Parathyroid adenoma (tissue), 2 donors: ENCODE data around the gene SAMD4A.

Experiments used
- H2AFZ ChIP-seq: fragments of 300-600 bp; sonication (generic); one replicate; pipeline ENCODE4 v1.7.0; 2017; ENCODE audit warnings: antibody characterized with exemption, mild to moderate bottlenecking
- H3K27ac ChIP-seq: fragments of 300-600 bp; sonication (generic); one replicate; pipeline ENCODE4 v1.7.0; 2017
- H3K27me3 ChIP-seq: fragments of 300-600 bp; sonication (generic); one replicate; pipeline ENCODE4 v1.7.0; 2017; ENCODE audit warnings: low read length; ENCODE audit not compliant: control insufficient read depth, insufficient read depth
- H3K36me3 ChIP-seq: fragments of 300-600 bp; sonication (generic); one replicate; pipeline ENCODE4 v1.7.0; 2017; ENCODE audit warnings: low read length; ENCODE audit not compliant: control insufficient read depth, insufficient read depth
- H3K4me1 ChIP-seq: fragments of 300-600 bp; sonication (generic); one replicate; pipeline ENCODE4 v1.7.0; 2017; ENCODE audit warnings: control low read depth
- H3K4me2 ChIP-seq: fragments of 300-600 bp; sonication (generic); one replicate; pipeline ENCODE4 v1.7.0; 2017; ENCODE audit warnings: low read length
- H3K4me3 ChIP-seq: fragments of 300-600 bp; sonication (generic); one replicate; pipeline ENCODE4 v1.7.0; 2017; ENCODE audit warnings: low read depth, low read length
- H3K79me2 ChIP-seq: fragments of 300-600 bp; sonication (generic); one replicate; pipeline ENCODE4 v1.7.0; 2017; ENCODE audit warnings: control low read depth
- H3K9ac ChIP-seq: fragments of 300-600 bp; sonication (generic); one replicate; pipeline ENCODE4 v1.7.0; 2017; ENCODE audit warnings: mild to moderate bottlenecking
- H3K9me3 ChIP-seq: fragments of 300-600 bp; sonication (generic); one replicate; pipeline ENCODE4 v1.7.0; 2017; ENCODE audit warnings: low read length; ENCODE audit not compliant: control insufficient read depth
- CTCF ChIP-seq: fragments of 300-600 bp; sonication (generic); IDR thresholded peaks from one replicate; pipeline ENCODE4 v1.7.0; 2017; ENCODE audit warnings: antibody characterized with exemption, mild to moderate bottlenecking
- donor health status: primary hyperparathyroidism.

The SAMD4A gene

GRCh38 chr14:54703082-54703481, 136.2 kb downstream of the SAMD4A start:
- Histone ChIP-seq H3K9ac (no peak overlapping the region), H3K9me3 (no peaks in the 10 kb centered on the region), H3K27me3 (no peaks in the 10 kb centered on the region), H3K27ac (no peak overlapping the region), H3K36me3 (no peaks in the 10 kb centered on the region), H3K79me2 (no peaks in the 10 kb centered on the region), H2AFZ (no peak overlapping the region), H3K4me2 (no peak overlapping the region), H3K4me1 (peaks cover 5% of the 10 kb centered on the region), H3K4me3 (no peak overlapping the region)
- TF ChIP-seq CTCF, result no peak

- Histone ChIP-seq H3K27me3 (no peaks in the 10 kb centered on the region), H3K9ac (no peak overlapping the region), H3K79me2 (no peaks in the 10 kb centered on the region), H3K4me2 (no peak overlapping the region), H2AFZ (no peak overlapping the region), H3K36me3 (no peaks in the 10 kb centered on the region), H3K9me3 (no peaks in the 10 kb centered on the region), H3K27ac (no peak overlapping the region), H3K4me1 (peaks cover 4% of the 10 kb centered on the region), H3K4me3 (no peak overlapping the region)
- no peak for TF ChIP-seq CTCF
Observed at GRCh38 chr14:54703724-54704123, 136.8 kb downstream of the SAMD4A start.

DNA sequence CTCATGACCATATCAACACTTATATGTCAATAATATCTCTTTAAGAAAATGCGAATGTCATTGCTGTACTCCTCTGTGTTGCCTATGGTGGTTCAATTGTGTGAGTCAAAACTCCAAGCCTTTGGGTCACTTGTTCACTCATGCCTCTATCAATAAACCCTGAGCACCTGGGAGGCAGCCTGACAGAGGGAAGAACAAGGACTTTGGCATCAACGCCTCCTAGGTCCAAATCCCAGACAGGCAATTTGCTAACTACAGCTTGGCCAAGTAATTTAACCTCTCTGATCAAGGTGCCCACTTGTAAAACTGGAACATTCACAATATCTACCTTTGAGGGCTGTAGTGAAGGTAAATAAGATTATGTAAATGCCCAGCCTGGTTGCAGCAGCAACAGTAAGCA, 137.8 kb downstream of the SAMD4A start:
- Histone ChIP-seq H3K27ac (no peak overlapping the region), H2AFZ (no peak overlapping the region), H3K9me3 (no peaks in the 10 kb centered on the region), H3K36me3 (no peaks in the 10 kb centered on the region), H3K79me2 (no peaks in the 10 kb centered on the region), H3K4me1 (no peaks in the 10 kb centered on the region), H3K4me2 (no peak overlapping the region), H3K9ac (no peak overlapping the region), H3K27me3 (no peaks in the 10 kb centered on the region), H3K4me3 (no peak overlapping the region)
- TF ChIP-seq CTCF, result no peak

DNA sequence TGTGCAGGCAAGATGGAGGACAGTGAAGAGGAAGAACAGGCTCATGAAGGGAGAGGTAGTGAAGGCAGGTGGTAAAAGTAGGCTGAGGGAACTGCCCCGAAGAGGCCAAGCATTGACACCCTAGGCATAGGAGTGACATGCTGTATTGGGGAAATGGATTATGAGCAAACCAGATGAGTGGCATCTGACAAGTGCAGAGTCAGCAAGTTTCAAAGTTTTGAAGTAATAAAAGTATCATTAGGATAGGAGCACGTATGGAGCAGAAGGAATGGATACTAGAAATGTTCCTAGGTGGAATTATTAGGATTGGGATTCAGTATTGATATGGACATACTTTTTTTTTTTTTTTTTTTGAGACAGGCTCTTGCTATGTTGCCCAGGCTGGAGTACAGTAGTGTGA, 139.8 kb downstream of the SAMD4A start:
- Histone ChIP-seq H3K27me3 (no peaks in the 10 kb centered on the region), H3K79me2 (no peaks in the 10 kb centered on the region), H3K9ac (no peak overlapping the region), H3K27ac (no peak overlapping the region), H3K36me3 (no peaks in the 10 kb centered on the region), H3K4me3 (no peak overlapping the region), H3K4me1 (no peaks in the 10 kb centered on the region), H3K9me3 (no peaks in the 10 kb centered on the region), H3K4me2 (no peak overlapping the region), H2AFZ (no peak overlapping the region)
- TF ChIP-seq CTCF, result no peak

DNA sequence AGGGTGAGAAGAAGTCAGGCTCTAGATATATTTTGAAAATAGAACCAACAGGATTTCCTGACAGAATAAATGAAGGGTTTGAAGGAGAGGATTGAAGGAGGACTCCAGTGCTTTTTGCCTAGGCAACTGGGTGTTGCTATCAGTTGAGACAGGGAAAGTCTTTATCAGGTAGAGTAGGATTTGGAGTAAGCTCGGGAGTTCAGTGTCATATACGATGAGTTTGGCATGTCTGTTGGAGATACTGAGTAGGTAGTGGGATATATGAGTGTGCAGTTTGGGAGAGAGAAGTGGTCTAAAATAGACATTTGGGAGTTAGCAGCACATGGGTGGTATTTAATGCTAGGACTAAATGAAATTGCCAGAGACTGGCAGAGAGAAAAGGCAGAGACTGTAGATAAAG, 141.2 kb downstream of the SAMD4A start:
- Histone ChIP-seq H3K27me3 (no peaks in the 10 kb centered on the region), H3K9ac (no peak overlapping the region), H3K79me2 (no peaks in the 10 kb centered on the region), H3K4me1 (no peaks in the 10 kb centered on the region), H3K4me2 (no peak overlapping the region), H3K36me3 (no peaks in the 10 kb centered on the region), H2AFZ (no peak overlapping the region), H3K9me3 (no peaks in the 10 kb centered on the region), H3K4me3 (no peak overlapping the region), H3K27ac (no peak overlapping the region)
- no peak for TF ChIP-seq CTCF
